ENCODE measurements around the gene GGT6.

Gene GGT6

DNA sequence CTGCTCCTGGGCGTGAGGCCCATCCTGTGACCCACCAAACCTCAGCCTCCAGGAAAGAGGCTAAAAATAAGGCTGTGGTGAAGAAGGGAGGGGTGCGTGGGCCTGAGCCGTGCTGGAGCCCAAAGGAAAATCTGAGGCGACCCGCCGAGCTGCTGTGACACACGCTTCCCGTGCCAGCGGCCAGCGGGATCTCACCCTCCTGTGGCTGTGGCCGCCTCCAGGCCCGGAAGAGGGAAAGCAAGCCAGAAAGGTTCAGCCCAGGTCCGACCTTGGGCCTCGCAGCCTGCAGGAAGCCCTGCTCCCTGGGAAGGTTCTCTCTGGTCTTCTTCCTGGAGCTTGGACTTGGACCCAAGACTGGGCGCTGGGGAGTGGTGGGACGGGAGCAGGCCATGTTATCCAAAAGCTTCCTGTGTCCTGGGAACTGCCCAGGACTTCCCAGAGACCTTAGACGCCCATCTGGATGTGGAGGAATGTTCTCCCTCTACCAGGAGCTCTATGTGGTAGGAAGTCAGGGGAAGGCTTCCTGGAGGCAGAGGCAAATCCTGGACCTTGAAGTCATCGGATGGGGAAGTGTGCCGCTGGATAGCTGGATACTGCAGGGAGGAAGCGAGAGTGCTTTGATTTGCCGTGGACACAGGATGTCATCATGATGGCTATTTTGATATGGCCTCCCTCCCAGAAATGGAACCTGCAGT, 50.3 kb downstream of the GGT6 start:
- H3K4me2 ChIP-seq (ENCODE audit: low read length), result no peak overlapping the region

DNA sequence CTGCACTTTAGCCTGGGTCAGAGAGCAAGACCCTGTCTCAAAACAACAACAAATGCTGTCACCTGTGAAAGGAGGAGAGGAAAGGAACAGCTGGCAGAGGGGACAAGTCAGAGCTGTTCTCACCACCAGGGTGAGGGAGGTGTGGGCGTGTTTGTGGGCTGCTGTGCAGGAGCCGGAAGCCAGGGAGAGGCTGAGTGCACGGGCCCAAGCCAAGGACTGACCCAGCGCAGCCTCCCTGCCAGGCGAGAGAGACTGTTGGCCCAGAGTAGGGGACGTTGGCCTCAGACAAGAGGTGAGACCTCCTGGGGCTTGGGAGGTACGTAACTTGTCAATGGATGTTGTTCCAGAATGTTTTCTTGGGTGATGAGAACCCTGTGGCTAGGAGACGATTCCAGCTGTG, 51.0 kb downstream of the GGT6 start:
- Histone ChIP-seq H3K27ac (ENCODE audit: low read length) (no peak overlapping the region), H3K4me1 (ENCODE audit: low read length) (peaks cover 6% of the 10 kb centered on the region; the same call in 1 of the 2 replicates), H2AFZ (ENCODE audit: low read depth, low read length) (no peak overlapping the region), H3K36me3 (replicated peaks; ENCODE audit: low read depth, low read length) (no peaks in the 10 kb centered on the region), H3K4me3 (ENCODE audit: low read length) (no peak overlapping the region), H3K4me2 (ENCODE audit: low read length) (no peak overlapping the region), H3K27me3 (ENCODE audit: low read depth, low read length) (no peaks in the 10 kb centered on the region), H3K9me3 (ENCODE audit: insufficient read depth, low read length) (no peaks in the 10 kb centered on the region), H3K79me2 (ENCODE audit: low read length) (no peaks in the 10 kb centered on the region), H3K9ac (ENCODE audit: low read length) (no peak overlapping the region), H4K20me1 (ENCODE audit: insufficient read depth, low read length) (no peaks in the 10 kb centered on the region)
- TF ChIP-seq, protein P1, sequence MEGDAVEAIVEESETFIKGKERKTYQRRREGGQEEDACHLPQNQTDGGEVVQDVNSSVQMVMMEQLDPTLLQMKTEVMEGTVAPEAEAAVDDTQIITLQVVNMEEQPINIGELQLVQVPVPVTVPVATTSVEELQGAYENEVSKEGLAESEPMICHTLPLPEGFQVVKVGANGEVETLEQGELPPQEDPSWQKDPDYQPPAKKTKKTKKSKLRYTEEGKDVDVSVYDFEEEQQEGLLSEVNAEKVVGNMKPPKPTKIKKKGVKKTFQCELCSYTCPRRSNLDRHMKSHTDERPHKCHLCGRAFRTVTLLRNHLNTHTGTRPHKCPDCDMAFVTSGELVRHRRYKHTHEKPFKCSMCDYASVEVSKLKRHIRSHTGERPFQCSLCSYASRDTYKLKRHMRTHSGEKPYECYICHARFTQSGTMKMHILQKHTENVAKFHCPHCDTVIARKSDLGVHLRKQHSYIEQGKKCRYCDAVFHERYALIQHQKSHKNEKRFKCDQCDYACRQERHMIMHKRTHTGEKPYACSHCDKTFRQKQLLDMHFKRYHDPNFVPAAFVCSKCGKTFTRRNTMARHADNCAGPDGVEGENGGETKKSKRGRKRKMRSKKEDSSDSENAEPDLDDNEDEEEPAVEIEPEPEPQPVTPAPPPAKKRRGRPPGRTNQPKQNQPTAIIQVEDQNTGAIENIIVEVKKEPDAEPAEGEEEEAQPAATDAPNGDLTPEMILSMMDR (IDR thresholded peaks at IDR 0.05; ENCODE audit: low read depth, low read length), result no peak
- no peak for TF ChIP-seq EZH2phosphoT487 (IDR thresholded peaks at IDR 0.05; ENCODE audit: low read depth)

More for the DNA sequence above, 50.3 kb downstream of the GGT6 start:
- Histone ChIP-seq H3K79me2 (ENCODE audit: low read length) (no peaks in the 10 kb centered on the region), H3K9me3 (ENCODE audit: insufficient read depth, low read length) (no peaks in the 10 kb centered on the region), H3K36me3 (replicated peaks; ENCODE audit: low read depth, low read length) (no peaks in the 10 kb centered on the region), H3K9ac (ENCODE audit: low read length) (no peak overlapping the region), H4K20me1 (ENCODE audit: insufficient read depth, low read length) (no peaks in the 10 kb centered on the region), H3K4me1 (ENCODE audit: low read length) (peaks cover 6% of the 10 kb centered on the region; the same call in 1 of the 2 replicates), H3K4me3 (ENCODE audit: low read length) (no peak overlapping the region), H2AFZ (ENCODE audit: low read depth, low read length) (no peak overlapping the region), H3K27ac (ENCODE audit: low read length) (no peak overlapping the region), H3K27me3 (ENCODE audit: low read depth, low read length) (no peaks in the 10 kb centered on the region)
- no peak for TF ChIP-seq EZH2phosphoT487 (IDR thresholded peaks at IDR 0.05; ENCODE audit: low read depth)
- TF ChIP-seq, protein P1 (IDR thresholded peaks at IDR 0.05; ENCODE audit: low read depth, low read length), result no peak

DNA sequence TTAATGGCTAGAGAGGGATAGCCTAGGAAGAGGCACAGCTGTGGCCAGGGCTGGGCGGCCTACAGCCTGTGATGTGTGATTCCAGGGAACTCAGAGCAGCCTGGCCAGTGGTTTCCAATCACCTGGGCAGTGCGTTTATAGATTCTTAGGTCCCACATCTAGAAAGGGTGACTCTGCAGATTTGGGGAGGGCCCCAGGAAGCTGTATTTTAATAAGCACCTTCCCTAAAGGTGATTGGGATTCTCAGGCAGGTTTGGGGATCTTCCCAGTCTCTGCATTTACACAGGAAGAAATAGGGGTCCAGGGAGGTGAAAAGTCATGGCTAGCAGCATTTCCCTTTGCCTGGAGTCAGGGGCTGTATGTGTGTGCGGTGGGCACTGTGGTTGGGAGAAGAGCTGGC, 52.2 kb downstream of the GGT6 start:
- Histone ChIP-seq H3K4me2 (ENCODE audit: low read length) (no peak overlapping the region), H3K27me3 (ENCODE audit: low read depth, low read length) (no peaks in the 10 kb centered on the region), H3K79me2 (ENCODE audit: low read length) (no peaks in the 10 kb centered on the region), H3K9ac (ENCODE audit: low read length) (no peak overlapping the region), H3K9me3 (ENCODE audit: insufficient read depth, low read length) (no peaks in the 10 kb centered on the region), H3K4me3 (ENCODE audit: low read length) (no peak overlapping the region), H3K27ac (ENCODE audit: low read length) (no peak overlapping the region), H4K20me1 (ENCODE audit: insufficient read depth, low read length) (no peaks in the 10 kb centered on the region), H3K36me3 (replicated peaks; ENCODE audit: low read depth, low read length) (no peaks in the 10 kb centered on the region), H2AFZ (ENCODE audit: low read depth, low read length) (no peak overlapping the region), H3K4me1 (ENCODE audit: low read length) (peaks cover 6% of the 10 kb centered on the region; the same call in 1 of the 2 replicates)
- TF ChIP-seq, protein P1 (IDR thresholded peaks at IDR 0.05; ENCODE audit: low read depth, low read length), result no peak
- TF ChIP-seq EZH2phosphoT487 (IDR thresholded peaks at IDR 0.05; ENCODE audit: low read depth), result no peak

DNA sequence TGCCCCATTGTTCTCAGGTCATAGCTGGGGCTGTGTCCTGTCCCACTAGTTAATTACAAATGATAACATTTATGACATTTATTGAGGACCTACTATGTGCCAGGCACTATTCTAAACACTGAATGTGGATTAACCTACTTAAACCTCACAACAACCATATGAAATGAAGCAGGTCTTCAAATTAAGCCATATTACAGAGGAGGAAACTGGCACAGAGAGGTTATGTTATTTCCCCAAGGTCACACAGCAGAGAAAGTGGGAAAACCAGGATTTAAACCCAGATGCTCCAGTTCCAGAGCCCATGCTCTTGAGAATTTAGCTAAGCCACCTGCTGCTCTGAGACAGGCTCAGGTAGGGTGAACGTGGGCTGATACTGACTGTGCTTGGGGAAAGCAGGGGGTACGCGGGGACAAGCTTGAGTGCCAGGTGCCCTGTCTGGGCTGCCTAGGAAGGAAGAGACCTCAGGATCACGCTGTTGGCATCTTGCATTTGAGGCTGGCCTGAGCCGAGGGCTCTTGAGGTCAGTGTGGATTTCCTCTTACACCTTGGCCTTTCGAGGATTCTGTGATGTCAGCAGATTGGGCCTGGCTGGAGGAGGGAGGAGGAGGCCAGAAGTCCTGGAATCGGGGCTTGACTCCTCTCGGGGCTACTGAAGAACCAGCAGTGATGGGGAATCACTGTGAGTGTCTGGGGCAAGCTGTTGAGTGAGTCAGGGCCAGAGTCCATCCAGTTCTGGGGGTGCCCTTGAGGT, 52.8 kb downstream of the GGT6 start:
- Histone ChIP-seq H3K9me3 (ENCODE audit: insufficient read depth, low read length) (no peaks in the 10 kb centered on the region), H2AFZ (ENCODE audit: low read depth, low read length) (no peak overlapping the region), H3K36me3 (replicated peaks; ENCODE audit: low read depth, low read length) (no peaks in the 10 kb centered on the region), H3K27me3 (ENCODE audit: low read depth, low read length) (no peaks in the 10 kb centered on the region), H3K4me2 (ENCODE audit: low read length) (no peak overlapping the region), H3K4me1 (ENCODE audit: low read length) (peaks cover 6% of the 10 kb centered on the region; the same call in 1 of the 2 replicates), H3K4me3 (ENCODE audit: low read length) (no peak overlapping the region), H3K9ac (ENCODE audit: low read length) (no peak overlapping the region), H4K20me1 (ENCODE audit: insufficient read depth, low read length) (no peaks in the 10 kb centered on the region), H3K79me2 (ENCODE audit: low read length) (no peaks in the 10 kb centered on the region), H3K27ac (ENCODE audit: low read length) (no peak overlapping the region)
- TF ChIP-seq EZH2phosphoT487 (IDR thresholded peaks at IDR 0.05; ENCODE audit: low read depth), result no peak
- TF ChIP-seq, protein P1 (IDR thresholded peaks at IDR 0.05; ENCODE audit: low read depth, low read length), result no peak

All from OCI-LY3 (cell line).